HG02840 (cell line): ENCODE data around the gene POLG2.
"Not testable (repeated sequence)": the region's sequence is repeated elsewhere in the genome, so short reads cannot be mapped to it uniquely, and the experiment has no call there.

ENCODE experiments used
- ATAC-seq: cut with Tn5 transposase; IDR thresholded peaks from one replicate; pipeline ENCODE4 v1.9.1; 2021; ENCODE audit warnings: mild to moderate bottlenecking, moderate library complexity, moderate number of reproducible peaks; ENCODE audit not compliant: unreplicated experiment, low FRiP score

POLG2 gene

DNA sequence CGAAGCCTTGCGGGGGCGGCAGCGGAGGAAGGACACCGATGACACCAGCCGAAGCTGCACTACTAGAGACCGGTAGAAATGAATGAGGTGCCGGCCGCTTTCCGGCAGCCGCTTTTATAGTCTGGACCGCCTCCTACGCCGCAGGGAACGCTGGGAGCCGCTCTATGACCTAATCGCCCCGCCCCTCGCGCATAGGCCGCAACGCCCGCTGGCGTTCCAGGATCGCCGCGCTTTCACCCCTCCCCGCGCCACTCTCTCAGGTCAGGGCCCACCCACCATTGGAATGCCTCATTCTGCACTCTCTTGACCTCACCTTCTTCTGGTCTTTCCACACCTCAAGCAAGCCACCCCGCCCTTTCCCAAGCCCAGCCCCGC, 9.3 kb upstream of the POLG2 start, which contains the start of gene DDX5:
DDX5 (minus strand) TSS at position 89 of the 375 bp plus-strand sequence. CDS start 170 bp downstream, outside the sequence.
- ATAC-seq = peak; percentile 65

DNA sequence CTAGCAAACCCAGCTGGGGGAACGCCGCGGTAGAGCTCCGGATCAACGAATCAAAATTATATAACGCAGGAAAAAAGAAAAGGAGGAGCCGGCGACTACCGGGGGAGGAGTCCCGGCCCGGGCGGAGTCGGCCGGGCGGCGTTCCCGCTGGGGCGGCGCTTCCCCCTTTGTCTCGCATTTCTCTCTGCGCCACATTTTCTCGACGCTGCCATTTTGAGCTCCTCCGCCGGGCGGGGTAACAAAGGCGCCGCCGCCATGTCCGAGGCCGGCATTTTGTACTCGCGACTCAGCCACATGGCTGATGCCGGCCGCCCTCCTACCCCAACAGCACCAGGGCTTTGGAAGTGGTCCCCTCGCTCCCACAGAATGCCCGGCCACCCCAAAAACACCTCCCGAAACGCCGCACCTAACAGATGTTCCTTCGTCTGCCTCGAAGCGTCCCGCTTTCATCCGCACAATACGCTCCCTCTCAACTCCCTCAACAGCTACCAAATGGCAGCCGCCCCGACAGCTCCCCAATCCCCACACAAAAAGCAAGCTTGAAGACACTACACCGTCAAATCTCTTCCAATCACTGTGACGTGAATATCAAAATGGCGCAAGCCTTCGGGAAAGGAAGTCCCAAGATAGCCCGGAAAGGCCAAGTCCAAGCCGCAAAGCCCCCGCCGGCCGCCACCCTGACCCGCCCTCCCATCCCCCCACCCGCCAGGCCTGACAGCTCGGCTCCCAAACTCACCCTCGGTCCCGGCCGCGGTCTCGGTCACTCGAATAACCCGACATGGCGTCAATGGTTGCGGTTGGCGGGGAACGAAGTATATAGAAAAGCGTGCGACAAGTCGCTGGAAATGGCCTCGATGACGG, 8.7 kb upstream of the POLG2 start:
- ATAC-seq = peak; percentile 2

DNA sequence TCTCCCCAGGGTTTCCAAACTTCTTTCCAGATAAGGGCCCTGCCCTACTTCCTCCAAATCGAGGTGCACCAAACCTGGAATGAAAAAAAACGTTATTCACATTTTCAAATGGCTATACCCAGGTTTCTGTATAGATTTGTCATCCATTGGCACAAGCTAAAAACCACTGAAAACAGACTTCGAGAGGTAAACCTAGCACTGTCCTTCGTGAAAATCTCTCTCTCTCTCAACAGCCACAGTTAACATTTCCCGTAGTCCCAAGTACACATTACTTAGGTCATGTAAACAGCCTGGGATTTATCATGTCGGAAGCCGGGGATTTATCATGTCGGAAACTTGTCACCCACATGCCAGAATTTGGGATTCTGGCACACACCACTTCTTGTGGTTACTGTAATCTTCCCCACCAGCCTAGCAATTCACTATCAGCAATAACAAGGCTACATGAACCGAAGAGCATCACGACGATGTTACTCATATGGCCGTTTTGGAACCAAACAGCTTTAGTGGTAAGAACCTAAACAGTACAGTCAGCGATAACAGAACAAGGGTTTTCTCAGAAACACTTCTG, 8.0 kb upstream of the POLG2 start:
- ATAC-seq = no peak

DNA sequence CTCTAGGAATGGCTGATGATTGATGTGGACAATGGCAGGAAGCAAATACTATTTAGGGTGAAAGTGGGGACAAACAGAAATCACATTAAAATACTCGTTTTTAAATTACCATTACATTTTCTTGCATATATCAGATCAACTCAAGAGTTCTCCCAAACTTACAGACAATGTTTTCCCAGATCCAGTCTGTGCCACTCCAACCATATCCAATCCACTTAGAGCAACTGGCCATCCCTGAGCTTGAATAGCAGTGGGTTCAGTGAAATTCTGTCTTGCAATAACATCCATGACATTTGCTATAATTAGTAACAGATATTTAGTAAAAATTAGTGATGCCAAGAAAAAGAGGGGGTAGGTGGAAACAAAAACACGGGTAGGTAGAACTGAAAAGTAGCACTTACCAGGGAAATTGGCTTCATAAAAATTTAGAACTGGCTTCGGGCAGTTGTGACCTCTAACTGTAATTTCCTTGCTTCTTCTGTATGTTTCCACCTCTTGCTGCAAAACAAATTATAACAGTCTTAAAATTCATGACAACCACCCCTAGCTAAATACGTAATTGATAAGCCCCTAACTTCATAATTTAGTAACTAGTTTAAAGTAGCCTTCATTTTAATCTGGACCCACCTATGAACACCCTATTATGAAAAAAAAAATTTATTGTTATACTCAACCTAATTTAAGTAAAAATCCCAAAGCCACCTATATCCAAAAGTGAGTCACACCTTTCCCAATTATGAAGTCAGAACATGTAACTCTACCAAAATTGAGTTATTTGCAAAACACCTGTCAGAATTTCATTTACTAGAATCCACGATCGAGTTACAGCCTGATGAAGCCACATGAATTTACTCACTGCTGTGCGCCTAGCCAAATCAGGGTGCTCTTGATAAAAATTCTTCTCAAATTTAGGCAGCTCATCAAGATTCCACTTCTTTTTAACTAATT, 7.2 kb upstream of the POLG2 start:
- no peak for ATAC-seq

DNA sequence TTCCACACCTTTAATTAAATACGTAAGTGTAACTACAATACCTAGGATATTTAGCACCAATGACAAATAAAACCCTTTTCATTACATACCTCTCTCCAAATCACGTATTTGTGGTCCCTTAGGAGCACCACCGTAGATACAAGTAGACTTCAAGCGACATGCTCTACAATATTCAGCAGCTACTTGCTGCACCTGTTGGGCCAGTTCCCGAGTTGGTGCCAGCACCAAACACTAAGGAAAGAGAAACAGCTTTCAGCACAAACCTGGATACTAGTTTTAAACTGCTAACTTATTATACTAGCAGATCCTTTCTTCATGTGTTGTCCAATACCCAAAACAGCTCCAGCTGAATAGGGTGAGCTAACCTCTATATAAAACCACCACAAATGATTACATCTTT, 6.5 kb upstream of the POLG2 start:
- ATAC-seq = no peak

DNA sequence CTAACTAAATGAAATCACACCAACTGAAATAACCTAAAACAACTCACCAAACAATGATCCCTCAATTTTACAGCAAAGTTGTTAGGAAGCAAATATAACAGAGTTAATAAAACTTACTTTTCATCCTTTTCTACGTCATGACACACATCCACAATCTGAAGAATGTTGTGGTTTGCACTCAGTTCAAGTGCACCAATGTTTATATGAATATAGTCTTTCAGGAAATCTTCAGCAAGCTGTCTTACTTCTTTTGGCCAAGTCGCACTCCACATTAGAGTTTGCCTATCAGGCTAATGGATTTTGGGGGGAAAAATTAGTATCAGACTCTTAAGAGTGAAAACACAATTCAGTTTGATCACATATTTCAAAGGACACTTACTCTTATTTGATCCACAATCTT, 6.0 kb upstream of the POLG2 start:
- no peak for ATAC-seq

DNA sequence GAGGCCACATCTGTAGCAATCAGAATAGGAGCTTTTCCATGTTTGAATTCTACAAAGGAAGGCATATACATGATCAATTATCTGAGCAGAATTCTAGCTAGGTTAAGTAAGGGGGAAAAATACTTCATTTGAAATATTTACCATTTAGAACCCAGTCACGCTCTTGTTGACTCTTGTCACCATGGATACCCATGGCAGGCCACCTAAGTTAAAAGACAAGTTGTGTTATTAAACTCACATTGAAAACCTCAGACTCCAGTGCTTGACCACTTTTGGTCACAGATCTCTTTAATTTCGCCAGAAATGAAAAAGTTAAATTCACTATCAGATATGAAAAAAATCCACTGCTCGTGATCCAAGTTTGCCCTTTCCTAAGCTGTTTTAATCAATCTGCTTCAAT, 5.2 kb upstream of the POLG2 start:
- no peak for ATAC-seq

DNA sequence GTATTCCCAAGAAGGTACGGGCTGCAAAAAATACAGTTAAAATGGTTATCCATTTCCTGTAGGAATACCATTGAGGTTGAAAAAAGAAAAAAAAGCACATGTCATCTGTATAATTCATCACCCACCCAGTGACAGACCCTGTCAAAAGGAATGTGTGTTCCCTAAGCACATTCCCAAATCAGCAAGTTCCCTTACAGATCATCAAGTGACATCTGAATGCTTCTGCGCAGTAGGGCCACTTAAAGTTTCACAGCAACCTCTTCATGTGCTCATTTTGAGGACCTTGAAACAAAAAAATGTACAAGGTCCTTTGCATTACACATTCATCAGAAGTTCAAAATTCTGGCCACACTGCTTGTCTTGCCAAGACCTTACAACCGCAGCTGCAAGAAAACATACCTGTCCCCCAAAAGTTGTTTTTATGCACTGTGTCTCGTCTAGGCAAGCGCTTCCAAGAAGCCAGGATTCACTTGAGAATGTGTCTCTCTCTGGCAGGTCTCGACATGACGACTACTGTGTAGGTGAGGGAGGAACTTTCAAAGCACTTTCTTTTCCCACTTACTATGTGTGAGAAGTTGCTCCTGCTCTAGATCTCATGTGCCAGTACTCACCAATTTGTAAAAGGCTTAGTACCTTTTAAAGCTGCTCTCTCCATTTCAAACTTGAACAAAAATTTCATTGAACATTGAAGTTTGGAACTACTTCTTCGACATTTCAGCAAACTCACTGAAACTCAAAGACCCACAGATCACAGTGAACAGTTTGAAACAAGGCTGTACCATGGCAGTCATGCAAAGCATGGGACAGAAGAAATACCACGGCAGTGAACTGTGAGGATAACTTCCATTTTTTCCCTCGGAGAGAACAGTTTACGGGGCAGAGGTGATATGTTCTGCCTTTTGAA, 4.3 kb upstream of the POLG2 start:
- ATAC-seq = no peak

DNA sequence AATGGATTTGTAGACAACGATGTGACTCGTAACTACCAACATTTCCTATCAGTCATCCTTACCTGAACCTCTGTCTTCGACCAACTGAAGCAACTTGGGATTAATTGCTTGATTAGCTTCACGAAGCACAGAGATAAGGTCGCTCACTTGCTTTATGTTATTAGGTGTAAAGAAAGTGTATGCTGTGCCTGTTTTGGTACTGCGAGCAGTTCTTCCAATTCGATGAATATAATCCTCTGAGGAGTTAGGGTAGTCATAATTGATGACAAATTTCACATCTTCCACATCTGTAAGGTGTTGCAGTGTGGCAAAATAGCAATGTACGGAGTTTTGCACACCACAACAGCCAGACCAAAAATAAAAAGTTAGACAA, 3.6 kb upstream of the POLG2 start:
- no peak for ATAC-seq

DNA sequence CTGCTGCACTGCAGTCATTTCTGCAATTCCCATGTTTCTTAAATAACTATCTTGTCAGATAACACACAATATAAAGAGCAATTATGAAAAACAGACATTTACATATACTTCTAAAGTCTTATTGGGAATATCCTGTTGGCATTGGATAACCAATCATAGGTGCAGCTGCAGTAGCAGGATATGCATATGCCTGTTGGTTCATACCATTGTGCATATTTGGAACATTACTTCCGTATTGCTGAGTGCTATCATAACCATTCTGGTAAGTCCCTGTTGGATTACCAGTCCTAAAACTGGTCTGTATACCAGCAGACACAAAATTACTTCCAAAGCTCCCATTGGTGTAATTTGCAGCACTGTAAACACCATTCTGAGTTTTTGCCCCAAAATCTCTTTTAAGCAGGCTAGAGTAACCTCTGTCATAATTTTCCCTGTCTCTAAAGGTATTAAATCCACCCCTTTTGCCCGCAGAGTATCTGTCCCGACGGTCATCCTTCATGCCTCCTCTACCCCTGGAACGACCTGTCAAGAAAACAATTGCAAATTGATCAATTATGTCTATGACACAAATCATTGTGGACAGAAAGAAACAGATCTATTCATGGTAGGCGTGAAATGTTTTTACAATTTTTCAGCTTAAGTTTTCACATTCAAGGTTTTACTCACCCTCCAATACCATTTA, 3.1 kb upstream of the POLG2 start:
- no peak for ATAC-seq

DNA sequence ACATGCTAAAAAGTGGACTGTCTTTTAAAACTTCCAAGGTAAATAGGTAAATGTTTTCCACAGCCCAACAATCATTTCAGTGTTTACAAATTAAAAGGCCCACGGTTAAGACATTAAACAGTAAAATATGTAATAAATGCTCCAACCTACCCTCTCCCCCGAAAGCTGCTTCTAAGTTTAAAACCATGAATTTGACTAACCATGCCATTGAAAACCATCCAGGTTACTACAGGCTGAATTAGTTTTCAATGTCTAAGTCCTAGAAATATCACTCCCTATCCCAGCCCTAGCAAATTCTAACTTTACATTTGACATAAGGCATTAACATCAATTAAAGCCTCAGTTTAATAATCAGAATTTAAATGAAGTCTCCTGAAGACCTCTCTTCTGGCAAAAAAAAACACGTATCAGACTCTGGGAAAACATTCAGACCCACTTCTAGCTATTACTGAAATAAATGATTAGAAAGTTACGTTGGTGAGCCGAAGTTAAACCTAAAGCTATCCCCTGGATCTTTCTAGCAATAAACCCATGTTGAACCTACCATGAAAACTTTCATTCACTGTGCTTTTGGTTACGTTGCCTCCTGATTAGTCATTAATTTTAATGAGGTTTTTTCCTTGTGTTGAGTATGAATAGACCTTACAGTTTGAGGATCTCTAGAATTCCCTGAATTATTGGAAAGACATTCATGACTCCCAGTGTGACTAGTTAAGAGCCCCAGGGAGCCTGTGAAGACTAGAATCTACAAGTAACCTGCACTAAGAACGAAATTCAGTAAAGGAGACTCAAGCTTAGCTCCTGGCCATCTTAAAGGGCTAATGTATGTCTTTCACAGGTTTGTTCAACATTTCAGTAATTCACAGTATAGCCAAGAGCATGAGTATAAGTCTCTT, 1.7 kb upstream of the POLG2 start:
- ATAC-seq = no peak

DNA sequence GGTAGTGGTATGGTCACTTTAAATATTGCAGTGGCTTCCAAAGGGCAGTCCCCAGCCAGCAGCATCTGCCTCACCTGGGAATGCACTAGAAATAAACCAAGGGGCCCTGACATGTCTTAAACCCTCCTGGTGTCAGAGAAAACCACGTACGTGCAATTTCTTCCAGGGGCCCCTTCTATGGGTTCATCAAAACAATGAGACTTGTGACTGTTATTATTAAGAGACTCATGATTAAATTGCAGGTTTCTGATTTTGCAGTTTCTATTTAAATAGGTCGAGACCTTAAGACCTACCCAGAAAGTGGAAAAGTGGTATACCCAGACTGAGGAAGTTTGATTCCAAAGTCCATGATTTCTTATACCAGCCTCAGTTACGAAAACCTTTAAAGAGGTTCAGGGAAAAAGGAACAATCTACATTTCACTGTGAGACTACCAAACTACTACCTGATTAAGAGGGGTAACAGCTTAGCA, 746 bp upstream of the POLG2 start:
- ATAC-seq = no peak

DNA sequence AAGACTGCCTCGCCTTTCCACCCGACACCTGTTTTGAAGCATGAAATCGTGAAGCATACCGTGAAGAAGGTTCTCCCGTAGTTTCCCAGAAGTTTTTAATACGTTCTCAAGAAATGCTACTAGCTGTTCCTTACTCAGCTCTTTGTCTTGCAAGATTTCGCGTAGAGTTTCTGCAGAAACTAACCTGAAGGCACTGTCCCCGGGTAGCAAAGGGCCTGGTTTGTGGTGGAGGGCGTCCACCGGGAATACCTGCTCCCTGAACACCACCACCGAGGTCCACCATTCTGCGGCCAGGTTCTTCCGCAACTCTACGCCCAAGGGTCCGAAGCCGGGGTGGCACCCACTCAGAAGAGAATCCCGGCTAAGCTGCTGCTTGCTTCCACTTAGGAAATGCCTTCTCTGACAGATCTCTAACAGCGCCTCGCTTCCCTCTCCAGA, 487 bp downstream of the POLG2 start:
- no peak for ATAC-seq

DNA sequence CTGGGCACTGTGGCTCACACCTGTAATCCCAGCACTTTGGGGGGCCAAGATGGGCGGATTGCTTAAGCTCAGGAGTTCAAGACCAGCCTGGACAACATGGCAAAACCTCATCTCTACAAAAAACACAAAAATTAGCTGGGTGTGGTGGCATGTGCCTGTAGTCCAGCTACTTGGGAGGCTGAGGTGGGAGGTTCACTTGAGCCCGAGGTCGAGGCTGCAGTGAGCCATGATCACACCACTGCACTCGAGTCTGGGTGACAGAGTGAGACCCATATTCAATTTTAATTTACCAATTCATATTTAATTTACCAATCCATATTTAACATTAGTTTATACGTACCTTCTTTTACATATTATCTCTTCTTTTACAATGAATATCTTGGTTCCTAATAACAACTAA, 1.6 kb downstream of the POLG2 start:
- ATAC-seq = not testable (repeated sequence)

DNA sequence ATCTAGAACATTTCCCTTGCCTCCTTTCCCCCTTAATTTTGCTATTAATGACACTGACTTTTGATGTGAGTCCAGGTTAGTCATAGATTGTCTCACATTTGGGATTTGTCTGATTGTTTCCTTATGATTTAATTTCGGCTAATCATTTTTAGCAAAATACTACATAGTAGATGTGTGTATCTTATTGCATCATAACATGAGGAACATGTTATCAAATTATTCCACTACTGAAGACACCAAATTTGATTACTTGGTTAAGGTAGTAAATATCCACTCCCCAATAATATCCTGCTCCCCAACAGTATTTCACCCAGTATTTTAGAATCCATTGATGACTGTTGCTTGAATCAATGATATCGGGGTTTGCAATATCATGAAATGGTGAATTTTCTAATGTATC, 2.7 kb downstream of the POLG2 start:
- no peak for ATAC-seq

DNA sequence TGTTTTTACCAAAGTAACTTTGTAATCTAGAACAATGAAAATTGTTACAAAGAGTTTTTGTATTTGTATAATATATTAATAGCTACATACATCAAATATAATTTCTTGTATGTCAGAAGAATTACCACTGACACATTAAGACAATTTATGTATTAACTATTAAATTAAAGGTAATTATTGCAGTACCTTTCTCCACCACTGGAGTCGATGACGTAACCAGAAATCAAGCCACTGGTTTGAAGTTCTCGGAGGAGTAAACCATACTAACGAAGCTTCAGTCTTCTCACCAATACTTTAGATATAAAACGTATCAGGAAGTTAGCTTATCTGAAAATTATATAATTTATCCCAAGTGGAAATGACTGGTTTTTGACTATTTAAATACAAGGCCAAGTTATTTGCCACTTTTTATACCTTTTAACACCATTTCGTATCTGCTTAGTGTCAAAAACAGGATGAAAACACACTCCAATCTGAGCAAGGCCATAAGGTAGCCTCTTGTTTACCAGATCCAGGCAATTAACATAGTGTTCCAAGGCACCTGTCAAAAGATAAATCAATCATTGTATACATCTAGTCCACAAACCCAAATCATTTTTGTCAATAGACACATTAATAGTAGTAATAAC, 4.3 kb downstream of the POLG2 start:
- ATAC-seq = no peak

DNA sequence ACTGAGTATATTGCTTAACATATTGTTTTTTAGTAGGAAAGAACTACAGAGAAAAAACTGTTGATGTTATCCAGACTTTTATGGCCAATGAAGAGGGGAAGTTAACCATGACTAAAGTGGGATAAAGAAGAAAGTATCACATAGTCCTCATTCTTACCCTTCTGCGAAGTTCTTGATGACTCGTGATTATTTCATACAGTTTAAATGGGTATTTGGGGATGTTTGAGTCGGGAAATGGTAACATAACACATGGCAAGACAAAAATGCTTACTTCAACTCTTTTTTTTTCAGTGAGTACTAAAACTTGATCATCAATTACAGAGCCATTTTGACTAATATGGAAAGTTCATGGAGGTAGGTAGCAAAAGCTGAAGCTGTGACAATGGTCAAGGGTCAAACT, 4.9 kb downstream of the POLG2 start:
- ATAC-seq = no peak
